ENCODE measurements around the gene PHF23.
A peak's percentile ranks its signal among the peaks of the same experiment; 100 is the strongest.

Gene PHF23

GRCh38 chr17:7219812-7220592 is 19.3 kb downstream of the PHF23 start, which contains the start of the genes ACADVL and DLG4:
Gene ACADVL, plus strand, starts transcription at chr17:7219938. Its CDS starts 47 bp downstream, at chr17:7219985.
Gene DLG4, minus strand, starts transcription at chr17:7219836.
- peak; percentile 69 to 79 for DNase-seq (ENCODE audit: low read depth in 2 of 2)

- no peak for DNase-seq (ENCODE audit: low read depth in 2 of 2)
Observed at GRCh38 chr17:7219229-7219811, 19.9 kb downstream of the PHF23 start.

GRCh38 chr17:7218758-7219157 is 20.5 kb downstream of the PHF23 start:
- DNase-seq (ENCODE audit: low read depth in 2 of 2) = no peak

- no peak for DNase-seq (ENCODE audit: low read depth in 2 of 2)
Observed at GRCh38 chr17:7218166-7218565, 21.1 kb downstream of the PHF23 start.

GRCh38 chr17:7217113-7217987 is 21.9 kb downstream of the PHF23 start:
- DNase-seq (ENCODE audit: low read depth in 2 of 2) = no peak

- DNase-seq (ENCODE audit: low read depth in 2 of 2) = no peak
Observed at GRCh38 chr17:7216242-7217112, 22.8 kb downstream of the PHF23 start.

- DNase-seq (ENCODE audit: low read depth in 2 of 2) = no peak
Observed at GRCh38 chr17:7215652-7216180, 23.5 kb downstream of the PHF23 start.

GRCh38 chr17:7215136-7215638 is 24.1 kb downstream of the PHF23 start:
- no peak for DNase-seq (ENCODE audit: low read depth in 2 of 2)

GRCh38 chr17:7214300-7215135 is 24.7 kb downstream of the PHF23 start:
- peak; percentile 99 to 100 for DNase-seq (ENCODE audit: low read depth in 2 of 2)

GRCh38 chr17:7213895-7214299 is 25.4 kb downstream of the PHF23 start:
- DNase-seq (ENCODE audit: low read depth in 2 of 2) = no peak

GRCh38 chr17:7211491-7212273 is 27.6 kb downstream of the PHF23 start:
- no peak for DNase-seq (ENCODE audit: low read depth in 2 of 2)

- no peak for DNase-seq (ENCODE audit: low read depth in 2 of 2)
Observed at GRCh38 chr17:7208754-7209460, 30.4 kb downstream of the PHF23 start.

GRCh38 chr17:7208027-7208571 is 31.2 kb downstream of the PHF23 start:
- DNase-seq (ENCODE audit: low read depth in 2 of 2) = no peak

GRCh38 chr17:7207120-7208001 is 31.9 kb downstream of the PHF23 start:
- no peak for DNase-seq (ENCODE audit: low read depth in 2 of 2)

- DNase-seq (ENCODE audit: low read depth in 2 of 2) = no peak
Observed at GRCh38 chr17:7205561-7205960, 33.7 kb downstream of the PHF23 start.

GRCh38 chr17:7204828-7205461 is 34.3 kb downstream of the PHF23 start:
- peak; percentile 78 to 92 for DNase-seq (ENCODE audit: low read depth in 2 of 2)

GRCh38 chr17:7204336-7204735 is 34.9 kb downstream of the PHF23 start:
- DNase-seq (ENCODE audit: low read depth in 2 of 2) = no peak
